Transverse colon (tissue), 4 donors: ENCODE results near the gene SERPINA9.

Source experiments
- EP300 ChIP-seq: sonication (generic); formaldehyde crosslinking; IDR thresholded peaks from one replicate; pipeline ENCODE4 v1.6.1; 2017; ENCODE audit warnings: antibody characterized with exemption, low read depth
- POLR2A ChIP-seq: fragments of 450-650 bp; IDR thresholded peaks from one replicate; pipeline ENCODE4 v1.6.1; 2016; ENCODE audit warnings: antibody characterized with exemption, mild to moderate bottlenecking, moderate library complexity
- POLR2AphosphoS5 ChIP-seq, 3 donors: sonication (generic); formaldehyde crosslinking; IDR thresholded peaks; one replicate each; pipeline ENCODE4 v1.6.1; 2016; ENCODE audit warnings: antibody characterized with exemption in 3 of 3
- TF ChIP-seq, protein P1 (sequence below), 5 experiments: fragments of 200-600 bp in 3 of 5; fragments of 450-650 bp in 2 of 5; sonication (generic) in 3 of 5; IDR thresholded peaks; 1 replicate in 2 of 5; 2 replicates in 3 of 5; pipeline ENCODE4 v1.5.1; 2016 to 2017; ENCODE audit warnings: antibody characterized with exemption in 5 of 5, inconsistent platforms in 3 of 5, mild to moderate bottlenecking in 2 of 5, moderate library complexity in 1 of 5

- TF ChIP-seq POLR2A: no peak
- TF ChIP-seq, protein P1, sequence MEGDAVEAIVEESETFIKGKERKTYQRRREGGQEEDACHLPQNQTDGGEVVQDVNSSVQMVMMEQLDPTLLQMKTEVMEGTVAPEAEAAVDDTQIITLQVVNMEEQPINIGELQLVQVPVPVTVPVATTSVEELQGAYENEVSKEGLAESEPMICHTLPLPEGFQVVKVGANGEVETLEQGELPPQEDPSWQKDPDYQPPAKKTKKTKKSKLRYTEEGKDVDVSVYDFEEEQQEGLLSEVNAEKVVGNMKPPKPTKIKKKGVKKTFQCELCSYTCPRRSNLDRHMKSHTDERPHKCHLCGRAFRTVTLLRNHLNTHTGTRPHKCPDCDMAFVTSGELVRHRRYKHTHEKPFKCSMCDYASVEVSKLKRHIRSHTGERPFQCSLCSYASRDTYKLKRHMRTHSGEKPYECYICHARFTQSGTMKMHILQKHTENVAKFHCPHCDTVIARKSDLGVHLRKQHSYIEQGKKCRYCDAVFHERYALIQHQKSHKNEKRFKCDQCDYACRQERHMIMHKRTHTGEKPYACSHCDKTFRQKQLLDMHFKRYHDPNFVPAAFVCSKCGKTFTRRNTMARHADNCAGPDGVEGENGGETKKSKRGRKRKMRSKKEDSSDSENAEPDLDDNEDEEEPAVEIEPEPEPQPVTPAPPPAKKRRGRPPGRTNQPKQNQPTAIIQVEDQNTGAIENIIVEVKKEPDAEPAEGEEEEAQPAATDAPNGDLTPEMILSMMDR (IDR thresholded peaks at IDR 0.05): no peak
- TF ChIP-seq POLR2AphosphoS5 (IDR thresholded peaks at IDR 0.05): no peak
- no peak for TF ChIP-seq EP300
Observed at GRCh38 chr14:94473666-94474410, 2.2 kb downstream of the SERPINA9 start.
